IPS DF 4.7 (cell line): ENCODE measurements around the gene PPM1G.

ENCODE experiments used
- DNase-seq: peaks from one replicate; pipeline ENCODE4 v3.0.0-alpha.2; 2013; ENCODE audit warnings: low spot score; ENCODE audit errors: extremely low read depth

Gene PPM1G

DNA sequence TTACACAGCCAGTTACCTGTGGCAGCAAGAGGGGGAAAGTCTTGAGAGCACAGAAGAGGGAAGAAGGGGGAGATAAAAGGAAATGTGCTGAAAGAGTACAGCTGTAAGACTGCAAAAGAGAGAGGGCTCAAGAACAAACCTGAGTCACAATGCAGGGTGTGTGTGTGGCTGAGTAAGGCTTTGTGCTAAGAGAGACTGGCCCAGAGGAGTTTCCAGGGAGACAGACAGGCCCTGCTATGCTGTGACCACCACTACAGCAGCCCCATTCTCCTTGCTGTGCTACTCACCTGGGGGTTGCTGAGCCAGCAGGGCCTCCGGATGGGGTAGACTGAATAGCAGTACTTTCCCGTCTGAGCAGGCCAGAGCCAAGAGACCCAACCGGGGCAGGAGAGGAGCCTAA lies 74.1 kb downstream of the PPM1G start:
- DNase-seq = no peak
